KMS-11 (cell line): ENCODE measurements around the gene SULT1C4.

Source experiments
- H2AFZ ChIP-seq: fragments of 200-600 bp; sonication (generic); 2 replicates; pipeline ENCODE4 v1.6.1; 2016; ENCODE audit warnings: antibody characterized with exemption, mixed run types, low read depth
- H3K27ac ChIP-seq: fragments of 200-600 bp; sonication (generic); 2 replicates; pipeline ENCODE4 v1.6.1; 2016; ENCODE audit warnings: mild to moderate bottlenecking, mixed run types
- H3K27me3 ChIP-seq: fragments of 200-600 bp; sonication (generic); 2 replicates; pipeline ENCODE4 v1.6.1; 2017; ENCODE audit warnings: mild to moderate bottlenecking, low read depth, mixed run types, moderate library complexity; ENCODE audit not compliant: insufficient read depth
- H3K36me3 ChIP-seq: fragments of 200-600 bp; sonication (generic); 2 replicates; pipeline ENCODE4 v1.6.1; 2017; ENCODE audit warnings: mild to moderate bottlenecking, mixed run types; ENCODE audit not compliant: insufficient read depth
- H3K4me1 ChIP-seq: fragments of 200-600 bp; sonication (generic); 2 replicates; pipeline ENCODE4 v1.6.1; 2016; ENCODE audit warnings: mild to moderate bottlenecking, low read depth, mixed run types; ENCODE audit not compliant: poor library complexity, severe bottlenecking
- H3K4me2 ChIP-seq: fragments of 200-600 bp; sonication (generic); 2 replicates; pipeline ENCODE4 v1.7.0; 2016; ENCODE audit warnings: mild to moderate bottlenecking, mixed run types
- H3K4me3 ChIP-seq: fragments of 200-600 bp; sonication (generic); IDR thresholded peaks from 2 replicates; pipeline ENCODE4 v1.6.1; 2017; ENCODE audit warnings: low read depth, low read length, mixed read lengths; ENCODE audit not compliant: insufficient read depth
- H3K79me2 ChIP-seq: fragments of 200-600 bp; sonication (generic); 2 replicates; pipeline ENCODE4 v1.6.1; 2016; ENCODE audit warnings: low read depth, mixed run types; ENCODE audit not compliant: insufficient read depth
- H3K9ac ChIP-seq: fragments of 200-600 bp; sonication (generic); 2 replicates; pipeline ENCODE4 v1.6.1; 2016; ENCODE audit warnings: mild to moderate bottlenecking, mixed run types
- H4K20me1 ChIP-seq: fragments of 200-600 bp; sonication (generic); 2 replicates; pipeline ENCODE4 v1.6.1; 2016; ENCODE audit warnings: mild to moderate bottlenecking, mixed run types; ENCODE audit not compliant: insufficient read depth
- CTCF ChIP-seq: fragments of 200-600 bp; sonication (generic); conservative IDR thresholded peaks from 2 replicates; pipeline ENCODE4 v1.6.1; 2017; ENCODE audit warnings: low read depth, mild to moderate bottlenecking, antibody characterized with exemption, low read length, moderate library complexity, mixed read lengths

The SULT1C4 gene

GRCh38 chr2:108407864-108408729 lies 30.3 kb downstream of the SULT1C4 start:
- Histone ChIP-seq H3K4me2 (no peak overlapping the region), H3K36me3 (no peaks in the 10 kb centered on the region), H2AFZ (no peak overlapping the region), H3K4me1 (no peaks in the 10 kb centered on the region), H3K4me3 (no peak overlapping the region), H3K27ac (no peak overlapping the region), H3K27me3 (no peaks in the 10 kb centered on the region), H4K20me1 (no peaks in the 10 kb centered on the region), H3K79me2 (no peaks in the 10 kb centered on the region), H3K9ac (no peak overlapping the region)
- no peak for TF ChIP-seq CTCF

GRCh38 chr2:108409768-108410167 lies 32.0 kb downstream of the SULT1C4 start:
- Histone ChIP-seq H3K36me3 (no peaks in the 10 kb centered on the region), H3K4me2 (no peak overlapping the region), H4K20me1 (no peaks in the 10 kb centered on the region), H3K27ac (no peak overlapping the region), H3K4me3 (no peak overlapping the region), H3K27me3 (no peaks in the 10 kb centered on the region), H3K9ac (no peak overlapping the region), H2AFZ (no peak overlapping the region), H3K4me1 (no peaks in the 10 kb centered on the region), H3K79me2 (no peaks in the 10 kb centered on the region)
- no peak for TF ChIP-seq CTCF

- no peaks in the 10 kb centered on the region for H3K79me2 ChIP-seq
- no peaks in the 10 kb centered on the region for H3K4me1 ChIP-seq
- H3K9ac ChIP-seq: no peak overlapping the region
- no peak overlapping the region for H2AFZ ChIP-seq
- TF ChIP-seq CTCF: no peak
- H3K36me3 ChIP-seq: no peaks in the 10 kb centered on the region
- no peak overlapping the region for H3K4me2 ChIP-seq
- H3K27ac ChIP-seq: no peak overlapping the region
- no peak overlapping the region for H3K4me3 ChIP-seq
- no peaks in the 10 kb centered on the region for H3K27me3 ChIP-seq
- H4K20me1 ChIP-seq: no peaks in the 10 kb centered on the region
Measured at GRCh38 chr2:108412995-108413710, 35.4 kb downstream of the SULT1C4 start.

- Histone ChIP-seq H4K20me1 (no peaks in the 10 kb centered on the region), H3K36me3 (no peaks in the 10 kb centered on the region), H3K4me2 (no peak overlapping the region), H3K9ac (no peak overlapping the region), H3K4me1 (no peaks in the 10 kb centered on the region), H3K27me3 (no peaks in the 10 kb centered on the region), H2AFZ (no peak overlapping the region), H3K4me3 (no peak overlapping the region), H3K79me2 (no peaks in the 10 kb centered on the region), H3K27ac (no peak overlapping the region)
- TF ChIP-seq CTCF: no peak
Measured at GRCh38 chr2:108413711-108414095, 35.9 kb downstream of the SULT1C4 start.
